NCI-H2171 treated with DMSO at 0.1 percent for 48 hours (cell line): Measurements from ENCODE around the gene TRIM45.
A peak's percentile ranks its signal among the peaks of the same experiment; 100 is the strongest.
"Not testable (repeated sequence)": the region's sequence is repeated elsewhere in the genome, so short reads cannot be mapped to it uniquely, and the experiment has no call there.

Experiments used
- DNase-seq: peaks from one replicate; lab custom pipeline; 2025; lab: John Stamatoyannopoulos, UW

The TRIM45 gene, protein sequence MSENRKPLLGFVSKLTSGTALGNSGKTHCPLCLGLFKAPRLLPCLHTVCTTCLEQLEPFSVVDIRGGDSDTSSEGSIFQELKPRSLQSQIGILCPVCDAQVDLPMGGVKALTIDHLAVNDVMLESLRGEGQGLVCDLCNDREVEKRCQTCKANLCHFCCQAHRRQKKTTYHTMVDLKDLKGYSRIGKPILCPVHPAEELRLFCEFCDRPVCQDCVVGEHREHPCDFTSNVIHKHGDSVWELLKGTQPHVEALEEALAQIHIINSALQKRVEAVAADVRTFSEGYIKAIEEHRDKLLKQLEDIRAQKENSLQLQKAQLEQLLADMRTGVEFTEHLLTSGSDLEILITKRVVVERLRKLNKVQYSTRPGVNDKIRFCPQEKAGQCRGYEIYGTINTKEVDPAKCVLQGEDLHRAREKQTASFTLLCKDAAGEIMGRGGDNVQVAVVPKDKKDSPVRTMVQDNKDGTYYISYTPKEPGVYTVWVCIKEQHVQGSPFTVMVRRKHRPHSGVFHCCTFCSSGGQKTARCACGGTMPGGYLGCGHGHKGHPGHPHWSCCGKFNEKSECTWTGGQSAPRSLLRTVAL

DNA sequence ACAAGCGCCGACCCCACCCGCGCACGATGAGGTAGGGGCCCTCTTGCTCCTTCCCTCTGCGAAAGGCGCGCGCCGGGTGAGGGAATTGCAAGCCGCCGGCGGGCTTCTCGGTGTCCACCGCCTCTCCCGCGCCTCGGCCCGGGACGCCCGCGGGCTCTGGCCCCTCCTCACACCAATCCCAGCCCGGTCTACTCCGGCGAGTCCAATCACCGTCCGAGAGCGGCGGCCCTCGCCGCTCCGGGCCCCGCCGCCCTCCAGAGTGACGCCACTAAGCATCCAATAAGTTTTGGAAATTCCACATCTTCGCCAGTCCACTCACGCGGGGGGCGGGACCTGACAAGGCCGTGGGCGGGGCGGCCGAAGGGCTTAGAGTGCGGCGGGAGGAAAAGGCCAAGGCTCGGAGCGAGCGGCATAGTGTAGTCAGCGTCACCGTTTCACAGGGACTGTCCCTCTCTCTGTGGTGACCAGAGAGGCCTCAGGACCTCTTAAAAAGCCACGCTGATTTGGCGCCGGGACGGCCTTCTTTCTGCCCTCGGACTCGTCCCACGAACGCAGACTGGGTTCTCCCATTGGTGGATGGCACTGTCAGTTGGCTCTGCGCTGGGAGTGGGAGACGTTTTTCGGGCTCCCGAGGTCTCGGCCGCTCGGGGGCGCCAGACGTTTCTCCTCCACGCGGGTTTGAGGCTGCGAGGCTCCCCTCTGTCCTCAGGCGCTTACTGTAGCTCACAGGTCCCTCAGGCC, at the start of gene TRIM45:
Gene TRIM45 (minus strand): TSS at position 161 of the 741 bp plus-strand sequence. CDS start 548 bp downstream, outside the sequence.
- DNase-seq = peak; percentile 95

- no peak for DNase-seq
Observed at GRCh38 chr1:117169871-117170596, 48.5 kb upstream of the TRIM45 start.

DNA sequence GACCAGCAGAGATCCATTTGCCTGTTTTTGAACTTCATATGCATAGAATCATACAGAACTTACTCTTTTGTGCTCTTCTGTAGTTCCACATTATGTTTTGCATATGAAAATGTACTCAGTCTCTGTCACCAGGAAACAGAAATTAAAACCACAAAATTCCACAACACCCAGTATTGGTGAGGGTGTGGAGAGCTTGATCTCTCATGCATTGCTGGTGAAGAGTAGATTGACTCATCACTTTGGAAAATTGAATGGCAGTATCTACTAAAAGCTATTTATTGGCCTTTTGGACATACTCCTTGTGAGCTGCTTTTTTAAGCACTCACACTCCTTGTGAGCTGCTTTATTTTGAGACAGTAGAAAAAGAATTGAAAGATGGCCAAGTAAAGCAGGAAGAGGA, 45.9 kb upstream of the TRIM45 start:
- no peak for DNase-seq

DNA sequence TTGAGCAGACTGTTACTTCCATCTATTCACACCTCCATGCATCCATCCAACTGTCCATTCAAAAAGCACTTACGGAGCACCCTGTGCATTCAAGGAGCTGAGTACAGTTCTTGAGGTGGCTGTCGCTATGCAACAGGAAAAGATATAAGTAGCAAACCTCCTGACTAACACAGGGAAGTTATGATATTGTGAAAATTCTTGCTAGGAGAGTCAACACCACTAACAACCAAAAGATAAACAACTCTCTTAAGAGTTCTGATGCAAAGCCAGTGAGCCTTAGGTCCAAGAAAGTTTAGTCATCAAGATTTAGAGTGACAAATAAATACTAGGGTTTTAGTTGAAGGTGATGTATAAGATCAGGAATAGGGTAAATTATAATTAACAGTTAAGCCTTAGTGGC, 44.5 kb upstream of the TRIM45 start:
- no peak for DNase-seq

- DNase-seq = no peak
Observed at GRCh38 chr1:117164209-117164608, 42.7 kb upstream of the TRIM45 start.

GRCh38 chr1:117162816-117163215, 41.3 kb upstream of the TRIM45 start:
- DNase-seq = peak; percentile 24

- DNase-seq = peak; percentile 71
Observed at GRCh38 chr1:117161887-117162286, 40.3 kb upstream of the TRIM45 start.

DNA sequence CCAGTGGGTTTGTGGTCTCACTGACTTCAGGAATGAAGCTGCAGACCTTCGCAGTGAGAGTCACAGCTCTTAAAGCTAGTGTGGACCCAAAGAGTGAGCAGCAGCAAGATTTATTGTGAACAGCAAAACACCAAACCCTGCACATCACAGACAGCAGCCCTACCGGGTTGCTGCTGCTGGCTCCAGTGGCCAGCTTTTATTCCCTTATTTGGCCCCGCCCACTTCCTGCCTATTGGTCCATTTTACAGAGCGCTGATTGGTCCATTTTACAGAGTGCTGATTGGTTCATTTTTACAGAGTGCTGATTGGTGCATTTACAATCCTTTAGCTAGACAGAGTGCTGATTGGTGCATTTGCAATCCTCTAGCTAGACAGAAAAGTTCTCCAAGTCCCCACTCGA, 29.8 kb upstream of the TRIM45 start:
- not testable (repeated sequence) for DNase-seq

DNA sequence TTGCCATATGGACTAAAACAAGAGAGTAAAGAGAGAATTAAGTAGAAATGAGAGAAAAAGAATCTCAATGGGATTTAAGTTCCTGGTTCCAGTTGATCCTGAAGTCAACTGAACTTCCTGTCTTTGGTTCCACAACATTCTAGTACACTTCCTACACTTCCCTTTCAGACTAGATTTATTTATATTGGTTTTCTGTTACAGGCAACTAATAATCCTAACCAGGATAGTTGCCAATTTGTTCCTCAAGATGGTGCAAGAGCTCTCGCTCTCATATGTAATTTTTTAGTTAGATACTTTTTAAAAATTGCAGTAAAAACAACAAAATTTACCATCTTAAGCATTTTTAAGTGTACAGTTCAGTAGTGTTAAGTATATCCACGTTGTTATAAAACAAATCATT, 28.8 kb upstream of the TRIM45 start:
- no peak for DNase-seq

DNA sequence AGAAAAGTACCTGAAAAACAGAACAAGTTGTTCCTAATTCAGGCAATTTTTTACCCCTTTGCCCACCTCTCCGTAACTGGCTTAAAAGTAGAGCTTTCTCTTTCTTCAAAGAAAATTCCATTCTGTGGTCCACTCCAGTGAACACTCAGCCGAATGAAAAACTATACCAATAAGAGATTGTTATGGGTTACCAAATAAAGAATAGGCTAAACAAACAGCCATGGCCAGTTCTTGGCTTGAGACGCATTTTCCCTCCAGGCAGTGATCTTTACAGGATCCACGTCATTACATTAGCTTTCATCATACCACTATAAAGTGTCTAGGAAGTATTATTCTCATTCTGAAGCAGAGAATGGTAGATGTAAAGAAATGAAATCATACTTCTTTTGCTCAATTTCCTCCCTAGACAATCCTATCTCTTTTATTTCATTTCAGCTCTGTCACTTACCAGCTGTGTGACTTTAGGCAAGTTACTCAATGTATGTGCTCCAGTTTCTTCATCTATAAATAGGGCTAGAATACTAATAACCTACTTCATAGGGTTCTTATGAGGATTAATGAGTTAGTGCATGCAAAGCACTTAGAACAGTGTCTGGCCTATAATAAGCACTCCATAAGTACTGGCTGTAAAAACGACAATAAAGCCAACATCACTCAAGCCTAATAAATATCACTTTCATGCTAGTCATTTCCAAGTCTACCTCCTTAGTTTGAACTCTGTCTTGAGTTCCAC, 26.5 kb upstream of the TRIM45 start:
- DNase-seq = no peak

GRCh38 chr1:117147341-117147831, 25.8 kb upstream of the TRIM45 start:
- DNase-seq = no peak

DNA sequence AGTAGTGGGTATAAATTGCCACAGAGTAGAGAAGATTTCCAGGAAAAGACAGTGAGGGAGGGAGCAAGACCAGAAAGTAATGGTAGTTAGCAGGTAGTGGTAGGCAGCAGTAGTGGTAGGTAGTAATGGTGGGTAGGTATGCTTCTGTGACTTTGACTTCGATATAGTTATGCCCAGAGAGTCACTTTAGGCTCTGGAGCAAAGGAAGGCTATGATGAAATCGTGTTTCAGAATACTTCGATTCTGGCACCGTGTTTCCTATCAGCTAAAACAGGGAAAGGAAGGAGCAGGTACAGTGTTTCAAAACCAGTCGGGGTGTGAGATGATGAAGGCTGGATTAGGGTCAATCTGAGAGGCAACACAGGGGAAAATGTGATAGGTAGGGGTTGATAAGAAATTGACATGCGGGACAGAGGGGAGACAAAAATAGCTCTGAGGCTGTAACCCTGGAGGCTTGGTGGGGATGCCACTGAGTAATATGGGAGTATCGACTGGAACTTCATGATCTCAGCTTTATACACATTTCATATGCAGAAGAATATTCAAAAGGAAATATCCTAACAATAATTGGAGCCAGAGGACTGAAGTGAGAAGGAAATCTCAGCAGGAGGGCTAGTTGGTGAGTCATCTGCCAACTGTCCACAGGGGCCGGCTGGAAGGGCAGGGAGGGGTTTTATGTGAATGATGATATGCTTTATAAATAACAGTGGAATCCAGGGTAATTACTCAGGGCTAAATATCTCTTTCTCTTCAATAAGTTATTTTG, 25.2 kb upstream of the TRIM45 start:
- no peak for DNase-seq

DNA sequence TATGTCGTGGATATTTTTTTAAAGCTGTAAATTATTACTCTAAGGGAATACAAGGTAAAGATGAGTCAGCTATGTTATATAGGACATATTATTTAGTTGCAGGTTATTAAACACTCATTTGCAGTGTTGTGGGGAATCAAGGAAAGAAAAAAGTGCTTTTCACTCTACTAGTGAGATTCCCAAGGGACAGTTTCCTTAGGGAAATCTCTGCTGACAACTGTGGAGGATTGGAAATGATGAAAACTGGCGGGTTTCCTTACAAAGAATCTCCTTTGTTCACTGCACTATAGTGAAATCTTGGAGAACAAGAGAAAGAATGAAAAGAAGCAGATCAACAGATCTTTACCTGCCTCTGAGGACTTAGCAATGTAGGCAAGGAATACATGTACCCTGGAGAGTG, 24.5 kb upstream of the TRIM45 start:
- DNase-seq = peak; percentile 15

GRCh38 chr1:117143871-117144270, 22.3 kb upstream of the TRIM45 start:
- no peak for DNase-seq

GRCh38 chr1:117143172-117143571, 21.6 kb upstream of the TRIM45 start:
- no peak for DNase-seq

DNA sequence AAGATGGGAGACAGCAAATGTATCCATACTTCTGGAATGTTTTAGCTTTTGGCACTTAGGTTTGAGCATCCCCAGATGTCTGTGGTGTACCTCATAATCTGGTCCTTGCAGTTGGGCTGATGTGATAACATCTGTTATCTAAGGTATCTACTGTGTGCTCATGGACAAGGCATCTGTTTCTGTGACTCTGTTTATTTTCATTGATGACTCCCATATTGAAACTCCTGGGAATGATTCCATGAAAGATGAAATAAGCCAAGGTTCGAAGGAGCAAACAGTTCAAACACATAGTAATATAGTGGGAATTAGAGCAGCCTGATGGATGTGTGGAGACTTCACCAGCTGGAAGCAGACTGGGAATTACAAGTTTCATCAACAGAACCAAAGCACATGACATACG, 20.7 kb upstream of the TRIM45 start:
- DNase-seq = no peak

DNA sequence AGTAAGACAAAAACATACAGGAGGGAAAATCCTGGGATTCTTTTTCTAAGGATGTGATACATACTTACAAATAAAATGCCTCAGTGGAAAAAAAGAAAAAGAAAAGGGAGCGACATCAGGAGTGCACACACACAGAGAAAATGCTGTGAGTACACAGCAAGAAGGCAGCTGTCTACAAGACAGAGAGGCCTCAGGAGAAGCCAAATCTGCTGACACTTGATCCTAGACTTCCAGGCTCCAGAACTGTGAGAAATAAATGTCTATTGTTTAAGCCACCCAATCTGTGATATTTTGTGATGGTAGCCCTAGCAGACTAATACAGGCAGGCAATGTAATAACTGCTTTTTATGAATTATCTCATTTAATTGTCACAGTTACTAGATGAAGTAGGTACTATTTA, 17.0 kb upstream of the TRIM45 start:
- DNase-seq = peak; percentile 46

- DNase-seq = no peak
Observed at GRCh38 chr1:117138106-117138505, 16.6 kb upstream of the TRIM45 start.

- no peak for DNase-seq
Observed at GRCh38 chr1:117137281-117137855, 15.8 kb upstream of the TRIM45 start.

- DNase-seq = no peak
Observed at GRCh38 chr1:117136749-117137148, 15.2 kb upstream of the TRIM45 start.
